IMR-90 (cell line): Measurements from ENCODE around the gene EGFL8. TPM values are rescaled to one million over a fixed set of nuclear protein-coding genes. Genes with fewer than 3 reads are reported as not detected.

Experiments used
- ATAC-seq: fragments of 200-7000 bp; cut with Tn5 transposase; 2 replicates; pipeline ENCODE4 v1.9.1; 2020; ENCODE audit warnings: low read depth, mild to moderate bottlenecking, moderate library complexity
- BruUV-seq: library from RNA; stranded (reverse); fragments of 400-500 nt; replicated peaks from 2 replicates; lab custom pipeline; 2021; lab: Mats Ljungman, UMichigan
- CTCF ChIA-PET: fragments of 300-600 bp; formaldehyde crosslinking; extraction: SDS; loops from one replicate; lab custom pipeline; 2021; ENCODE audit warnings: antibody characterized with exemption; lab: Yijun Ruan, JAX
- POLR2A ChIA-PET: fragments of 300-600 bp; sonication (Branson Sonifier 250); formaldehyde crosslinking; loops from one replicate; lab custom pipeline; 2022; ENCODE audit warnings: antibody characterized with exemption; ENCODE audit not compliant: unreplicated experiment; lab: Charles Lee
- DNase-seq: peaks from one replicate; pipeline ENCODE4 v3.0.0; 2013
- H2AFZ ChIP-seq: replicated peaks from 2 replicates; pipeline ENCODE3; 2013; ENCODE audit warnings: low read length, mild to moderate bottlenecking; ENCODE audit not compliant: poor library complexity
- H2AK5ac ChIP-seq: 2 replicates; pipeline ENCODE4 v1.6.1; 2013; ENCODE audit warnings: low read depth, low read length, inconsistent platforms
- H2AK9ac ChIP-seq: replicated peaks from 2 replicates; pipeline ENCODE3; 2013; ENCODE audit warnings: mild to moderate bottlenecking, low read depth, low read length, moderate library complexity; ENCODE audit not compliant: poor library complexity
- H2BK120ac ChIP-seq: 2 replicates; pipeline ENCODE4 v1.6.1; 2013; ENCODE audit warnings: low read depth, low read length, inconsistent platforms
- H2BK15ac ChIP-seq: 3 replicates; pipeline ENCODE4 v1.6.1; 2013; ENCODE audit warnings: low read depth, low read length, inconsistent platforms
- H2BK20ac ChIP-seq: 2 replicates; pipeline ENCODE4 v1.6.1; 2013; ENCODE audit warnings: low read depth, mild to moderate bottlenecking, inconsistent platforms, low read length, moderate library complexity
- H2BK5ac ChIP-seq: 2 replicates; pipeline ENCODE4 v1.6.1; 2013; ENCODE audit warnings: mild to moderate bottlenecking, low read depth, low read length, inconsistent platforms; ENCODE audit not compliant: poor library complexity, severe bottlenecking
- H3K14ac ChIP-seq: replicated peaks from 2 replicates; pipeline ENCODE4 v1.6.1; 2013; ENCODE audit warnings: low read depth, low read length, inconsistent platforms
- H3K18ac ChIP-seq: 2 replicates; pipeline ENCODE4 v1.6.1; 2013; ENCODE audit warnings: low read depth, low read length, control low read depth
- H3K23ac ChIP-seq: 2 replicates; pipeline ENCODE4 v1.6.1; 2013; ENCODE audit warnings: low read depth, low read length, inconsistent platforms
- H3K27ac ChIP-seq: 2 replicates; pipeline ENCODE4 v1.5.1; 2013; ENCODE audit warnings: mild to moderate bottlenecking, control low read depth, low read length; ENCODE audit not compliant: insufficient read depth
- H3K27me3 ChIP-seq: 2 replicates; pipeline ENCODE4 v1.6.1; 2013; ENCODE audit warnings: low read length; ENCODE audit not compliant: control insufficient read depth, insufficient read depth
- H3K36me3 ChIP-seq: 2 replicates; pipeline ENCODE4 v1.6.1; 2013; ENCODE audit warnings: low read length, mixed read lengths; ENCODE audit not compliant: control insufficient read depth, insufficient read depth
- H3K4ac ChIP-seq: 2 replicates; pipeline ENCODE4 v1.6.1; 2013; ENCODE audit warnings: low read depth, low read length, inconsistent platforms
- H3K4me1 ChIP-seq: 2 replicates; pipeline ENCODE4 v1.6.1; 2013; ENCODE audit warnings: low read length, mixed read lengths; ENCODE audit not compliant: control insufficient read depth, insufficient read depth
- H3K4me2 ChIP-seq: 2 replicates; pipeline ENCODE4 v1.6.1; 2013; ENCODE audit warnings: low read depth, mild to moderate bottlenecking, control low read depth, low read length, moderate library complexity
- H3K4me3 ChIP-seq: 2 replicates; pipeline ENCODE4 v1.5.1; 2013; ENCODE audit warnings: low read depth, mild to moderate bottlenecking, control low read depth, low read length, moderate library complexity; ENCODE audit not compliant: insufficient read depth
- H3K56ac ChIP-seq: 2 replicates; pipeline ENCODE4 v1.6.1; 2013; ENCODE audit warnings: low read length, inconsistent platforms; ENCODE audit not compliant: insufficient read depth; ENCODE audit errors: extremely low read depth
- H3K79me1 ChIP-seq, 2 experiments: 2 replicates each; pipeline ENCODE4 v1.6.1; 2013; ENCODE audit warnings: low read length in 2 of 2, inconsistent platforms in 1 of 2, low read depth in 1 of 2
- H3K9ac ChIP-seq: 2 replicates; pipeline ENCODE4 v1.6.1; 2013; ENCODE audit warnings: low read depth, low read length, control low read depth
- H3K9me1 ChIP-seq: 2 replicates; pipeline ENCODE4 v1.6.1; 2013; ENCODE audit warnings: low read length, inconsistent platforms; ENCODE audit not compliant: insufficient read depth
- H3K9me3 ChIP-seq: 2 replicates; pipeline ENCODE4 v1.6.1; 2013; ENCODE audit warnings: low read length; ENCODE audit not compliant: control insufficient read depth, insufficient read depth
- H4K20me1 ChIP-seq: 2 replicates; pipeline ENCODE4 v1.6.1; 2013; ENCODE audit warnings: low read length, inconsistent platforms; ENCODE audit not compliant: insufficient read depth
- H4K5ac ChIP-seq: 2 replicates; pipeline ENCODE4 v1.6.1; 2013; ENCODE audit warnings: mild to moderate bottlenecking, low read depth, low read length, control low read depth
- H4K8ac ChIP-seq, 2 experiments: 2 replicates each; pipeline ENCODE4 v1.6.1; 2013; ENCODE audit warnings: low read depth in 2 of 2, low read length in 2 of 2, control low read depth in 1 of 2, inconsistent platforms in 1 of 2
- H4K91ac ChIP-seq: 2 replicates; pipeline ENCODE4 v1.6.1; 2013; ENCODE audit warnings: low read depth, low read length, inconsistent platforms; ENCODE audit not compliant: insufficient read depth
- CEBPB ChIP-seq: IDR thresholded peaks from 2 replicates; pipeline ENCODE4 v1.6.1; 2012; ENCODE audit warnings: low read depth, low read length, improper control_type of control experiment
- CHD1 ChIP-seq: IDR thresholded peaks from 2 replicates; pipeline ENCODE4 v1.6.1; 2012; ENCODE audit warnings: low read depth, low read length, improper control_type of control experiment
- WGBS, 2 experiments: methylation state at CpG; one replicate each; pipeline versions ENCODE4 v1.1.5 to v1.1.7; 2013; ENCODE audit warnings: missing lambda C conversion rate in 2 of 2; ENCODE audit not compliant: insufficient read length in 1 of 2; ENCODE audit errors: extremely low coverage in 2 of 2; 5-methylcytosine and 5-hydroxymethylcytosine counted together
- dilution Hi-C: fragments of 300-500 bp; cut with HindIII; formaldehyde crosslinking; loops from one replicate; pipeline ENCODE4 v1.14.3; 2018; ENCODE audit warnings: low sequenced_read_pairs; ENCODE audit not compliant: unreplicated experiment
- in situ Hi-C: fragments of 300-500 bp; cut with MboI; formaldehyde crosslinking; loops from 3 replicates; pipeline ENCODE4 v1.14.3; 2019; ENCODE audit warnings: low sequenced_read_pairs, inconsistent platforms, mixed read lengths
- intact Hi-C: fragments of 100-400 bp; cut with micrococcal nuclease; formaldehyde crosslinking; loops from 2 replicates; pipeline ENCODE4 v1.10.0; 2022
- polyA plus RNA-seq, 3 experiments: library from polyadenylated mRNA; depleted of rRNA; stranded (reverse); fragments of >200 nt; gene quantifications; 2 replicates each; pipeline ENCODE4 v1.2.3, GENCODE V29; 2012; ENCODE audit warnings: low replicate concordance in 1 of 3
- total RNA-seq: library from RNA; depleted of rRNA; stranded (reverse); fragments of >200 nt; gene quantifications from 2 replicates; pipeline ENCODE4 v1.2.3, GENCODE V29; 2012
- TF ChIP-seq, protein P1 (sequence below): fragments of 150-350 bp; IDR thresholded peaks from 2 replicates; pipeline ENCODE4 v1.6.1; 2017; ENCODE audit warnings: mild to moderate bottlenecking, antibody characterized with exemption, low read length, low read depth

Gene EGFL8
- total and polyA plus RNA-seq, 2 of the 4 experiments (the other 2 are of a cell fraction): 0.18 to 4.7 TPM

- no peak for ATAC-seq
- H3K27me3 ChIP-seq: peaks cover 11% of the 10 kb centered on the region; the same call in 1 of the 2 replicates
Observed at GRCh38 chr6:32212076-32212760, 47.8 kb downstream of the EGFL8 start.

More at GRCh38 chr6:32212076-32212760, 47.8 kb downstream of the EGFL8 start:
- WGBS, 2 experiments: 95% methylated on average over 4 of the region's 12 CpGs; no CpG with 5 or more reads in 1 of the 2 experiments
- Histone ChIP-seq H3K9ac (no peak overlapping the region), H4K5ac (no peak overlapping the region), H3K4me3 (no peak overlapping the region), H3K4me2 (no peak overlapping the region), H2BK5ac (no peak overlapping the region), H4K91ac (no peak overlapping the region), H3K36me3 (no peaks in the 10 kb centered on the region), H3K9me1 (no peaks in the 10 kb centered on the region), H3K14ac (no peak overlapping the region), H3K56ac (no peak overlapping the region), H2BK15ac (no peak overlapping the region), H2AFZ (no peak overlapping the region), H2BK120ac (no peak overlapping the region), H3K18ac (no peak overlapping the region), H2AK9ac (no peak overlapping the region), H3K23ac (no peak overlapping the region), H3K27ac (no peak overlapping the region), H2AK5ac (no peak overlapping the region), H3K79me1 (no peaks in the 10 kb centered on the region), H2BK20ac (no peak overlapping the region), H4K20me1 (no peaks in the 10 kb centered on the region), H3K4ac (no peak overlapping the region), H3K9me3 (no peaks in the 10 kb centered on the region), H4K8ac (no peak overlapping the region), H3K4me1 (no peaks in the 10 kb centered on the region)
- dilution Hi-C loops (no loop called here), intact Hi-C loops (no loop called here), in situ Hi-C loops (no loop called here)
- ChIA-PET CTCF (interaction anchor here (1.1 kb wide), 1 partner anchor 157 kb away, joined by 3 read pairs; no protein-coding TSS in a partner anchor), POLR2A (no interaction called here)
- BruUV-seq: no TSS peak
- TF ChIP-seq CEBPB (peak; percentile 62), CHD1 (no peak)
- TF ChIP-seq, protein P1, sequence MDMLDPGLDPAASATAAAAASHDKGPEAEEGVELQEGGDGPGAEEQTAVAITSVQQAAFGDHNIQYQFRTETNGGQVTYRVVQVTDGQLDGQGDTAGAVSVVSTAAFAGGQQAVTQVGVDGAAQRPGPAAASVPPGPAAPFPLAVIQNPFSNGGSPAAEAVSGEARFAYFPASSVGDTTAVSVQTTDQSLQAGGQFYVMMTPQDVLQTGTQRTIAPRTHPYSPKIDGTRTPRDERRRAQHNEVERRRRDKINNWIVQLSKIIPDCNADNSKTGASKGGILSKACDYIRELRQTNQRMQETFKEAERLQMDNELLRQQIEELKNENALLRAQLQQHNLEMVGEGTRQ: no peak
- DNase-seq: no peak
